Ovary (tissue), 3 donors: ENCODE measurements around the gene ARHGAP4.

Experiments
- EP300 ChIP-seq: sonication (generic); formaldehyde crosslinking; IDR thresholded peaks from one replicate; pipeline ENCODE4 v1.6.1; 2017; ENCODE audit warnings: antibody characterized with exemption
- POLR2A ChIP-seq: fragments of 450-650 bp; IDR thresholded peaks from one replicate; pipeline ENCODE4 v1.6.1; 2017; ENCODE audit warnings: antibody characterized with exemption, mild to moderate bottlenecking, moderate library complexity
- TF ChIP-seq, protein P1 (sequence below), 3 donors: fragments of 450-650 bp in 2 of 3; fragments of 200-600 bp in 1 of 3; IDR thresholded peaks; one replicate each; pipeline versions ENCODE4 v1.5.1 to v1.8.0; 2016 to 2022; ENCODE audit warnings: antibody characterized with exemption in 3 of 3, mild to moderate bottlenecking in 1 of 3
- donor health status: DM: no; HTN: no; CAD: no.

- TF ChIP-seq, protein P1, sequence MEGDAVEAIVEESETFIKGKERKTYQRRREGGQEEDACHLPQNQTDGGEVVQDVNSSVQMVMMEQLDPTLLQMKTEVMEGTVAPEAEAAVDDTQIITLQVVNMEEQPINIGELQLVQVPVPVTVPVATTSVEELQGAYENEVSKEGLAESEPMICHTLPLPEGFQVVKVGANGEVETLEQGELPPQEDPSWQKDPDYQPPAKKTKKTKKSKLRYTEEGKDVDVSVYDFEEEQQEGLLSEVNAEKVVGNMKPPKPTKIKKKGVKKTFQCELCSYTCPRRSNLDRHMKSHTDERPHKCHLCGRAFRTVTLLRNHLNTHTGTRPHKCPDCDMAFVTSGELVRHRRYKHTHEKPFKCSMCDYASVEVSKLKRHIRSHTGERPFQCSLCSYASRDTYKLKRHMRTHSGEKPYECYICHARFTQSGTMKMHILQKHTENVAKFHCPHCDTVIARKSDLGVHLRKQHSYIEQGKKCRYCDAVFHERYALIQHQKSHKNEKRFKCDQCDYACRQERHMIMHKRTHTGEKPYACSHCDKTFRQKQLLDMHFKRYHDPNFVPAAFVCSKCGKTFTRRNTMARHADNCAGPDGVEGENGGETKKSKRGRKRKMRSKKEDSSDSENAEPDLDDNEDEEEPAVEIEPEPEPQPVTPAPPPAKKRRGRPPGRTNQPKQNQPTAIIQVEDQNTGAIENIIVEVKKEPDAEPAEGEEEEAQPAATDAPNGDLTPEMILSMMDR (IDR thresholded peaks at IDR 0.05): peak in 2 of 3 donors; percentile 39
- TF ChIP-seq POLR2A (no peak), EP300 (no peak)
Observed at GRCh38 chrX:153947009-153947769, 21.1 kb upstream of the ARHGAP4 start.
